SKM-1 treated with dmso at 0.1 percent for 144 hours (cell line): ENCODE measurements around the gene AMT.
A peak's percentile ranks its signal among the peaks of the same experiment; 100 is the strongest.
"Not testable (repeated sequence)": the region's sequence is repeated elsewhere in the genome, so short reads cannot be mapped to it uniquely, and the experiment has no call there.

ENCODE experiments used
- DNase-seq: peaks from one replicate; lab custom pipeline; 2025; ENCODE audit not compliant: unreplicated experiment; lab: John Stamatoyannopoulos, UW

AMT gene

GRCh38 chr3:49391310-49391709 lies 31.0 kb downstream of the AMT start:
- DNase-seq = not testable (repeated sequence)

DNA sequence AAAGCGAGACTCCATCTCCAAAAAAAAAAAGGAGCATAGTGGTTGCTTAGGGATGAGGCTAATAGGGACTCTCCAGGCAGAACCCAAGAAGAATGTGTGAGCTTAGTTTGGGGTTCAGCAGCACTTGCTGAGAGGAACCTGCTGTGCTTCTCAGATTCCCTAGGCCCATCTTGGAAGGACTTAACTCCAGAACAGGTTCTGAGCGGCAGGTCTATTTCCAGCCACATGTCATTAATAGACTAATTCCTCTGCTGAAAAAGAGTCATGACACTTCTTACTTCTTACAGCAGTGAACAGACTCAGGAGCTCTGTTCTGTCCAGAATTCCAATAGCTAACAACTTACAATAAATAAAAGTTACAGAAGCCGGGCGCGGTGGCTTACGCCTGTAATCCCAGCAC lies 33.0 kb downstream of the AMT start:
- DNase-seq = no peak

- no peak for DNase-seq
These were observed 33.9 kb downstream of the AMT start for GRCh38 chr3:49388289-49388820.

DNA sequence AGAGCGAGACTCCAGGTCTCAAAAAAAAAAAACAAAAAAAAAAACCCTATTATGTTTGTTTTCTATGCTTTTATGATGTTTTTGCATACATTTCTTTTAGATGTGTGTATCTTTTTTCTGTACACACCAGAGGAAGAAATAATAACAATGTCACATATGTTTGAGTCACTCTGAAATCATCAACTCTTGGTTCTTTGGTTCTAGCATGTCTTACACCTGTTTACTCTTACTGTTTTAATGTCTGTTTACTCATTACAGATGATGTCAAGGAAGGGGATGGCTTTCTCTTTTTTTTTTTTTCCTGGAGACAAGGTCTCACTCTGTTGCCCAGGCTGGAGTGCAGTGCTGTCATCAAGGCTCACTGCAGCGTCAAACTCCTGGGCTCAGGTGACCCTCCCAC lies 34.6 kb downstream of the AMT start:
- no peak for DNase-seq

DNA sequence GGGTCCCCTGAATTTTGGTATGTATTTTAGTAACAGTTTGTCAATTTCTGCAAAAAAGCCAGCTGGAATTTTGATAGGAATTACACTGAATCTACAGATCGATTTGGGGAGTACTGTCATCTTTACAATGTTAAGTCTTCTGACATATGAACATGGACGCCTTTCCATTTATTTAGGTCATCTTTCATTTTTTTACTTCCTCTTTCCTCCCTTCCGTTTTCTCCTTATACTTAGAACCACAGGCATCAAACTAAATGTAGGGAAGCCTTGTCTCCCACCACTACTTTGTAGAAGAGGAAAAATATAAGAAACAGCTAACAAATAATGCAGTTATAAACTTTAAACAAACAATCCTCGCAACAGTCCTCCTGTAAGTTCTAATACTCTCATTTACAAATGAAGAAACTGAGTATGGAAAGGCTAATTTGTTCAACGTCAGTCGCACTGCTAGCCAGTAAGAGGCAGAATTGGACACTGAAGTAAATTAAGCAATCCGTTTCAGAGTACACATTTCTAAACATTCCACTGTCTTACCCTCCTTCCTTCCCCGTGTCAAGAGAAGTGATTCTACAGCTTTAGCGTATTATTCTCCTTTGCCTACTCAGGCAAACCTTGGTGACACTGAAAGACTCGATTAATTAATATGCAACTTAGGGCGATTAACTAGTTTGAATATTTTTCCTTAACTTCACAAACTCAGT lies 36.1 kb downstream of the AMT start:
- peak; percentile 81 for DNase-seq

- DNase-seq = no peak
These were observed 36.7 kb downstream of the AMT start for GRCh38 chr3:49385617-49386016.

DNA sequence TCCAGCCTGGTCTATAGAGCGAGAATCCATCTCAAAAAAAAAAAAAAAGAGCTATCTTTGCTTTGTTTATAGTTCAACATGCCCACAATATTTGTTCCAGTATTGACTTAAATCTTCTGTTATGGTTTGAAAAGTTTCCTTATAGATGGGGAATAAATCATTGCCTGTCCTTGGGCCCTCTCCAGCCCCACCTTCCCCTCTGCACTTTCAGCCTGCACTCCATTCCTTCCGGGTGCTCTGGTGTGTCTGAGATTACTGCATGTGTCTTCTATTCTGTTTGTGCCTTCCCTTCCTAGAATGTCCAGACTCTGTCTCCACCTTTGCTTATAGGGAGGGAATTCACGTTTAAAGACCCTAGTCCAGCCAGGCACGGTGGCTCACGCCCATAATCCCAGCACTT lies 38.9 kb downstream of the AMT start:
- DNase-seq = no peak

DNA sequence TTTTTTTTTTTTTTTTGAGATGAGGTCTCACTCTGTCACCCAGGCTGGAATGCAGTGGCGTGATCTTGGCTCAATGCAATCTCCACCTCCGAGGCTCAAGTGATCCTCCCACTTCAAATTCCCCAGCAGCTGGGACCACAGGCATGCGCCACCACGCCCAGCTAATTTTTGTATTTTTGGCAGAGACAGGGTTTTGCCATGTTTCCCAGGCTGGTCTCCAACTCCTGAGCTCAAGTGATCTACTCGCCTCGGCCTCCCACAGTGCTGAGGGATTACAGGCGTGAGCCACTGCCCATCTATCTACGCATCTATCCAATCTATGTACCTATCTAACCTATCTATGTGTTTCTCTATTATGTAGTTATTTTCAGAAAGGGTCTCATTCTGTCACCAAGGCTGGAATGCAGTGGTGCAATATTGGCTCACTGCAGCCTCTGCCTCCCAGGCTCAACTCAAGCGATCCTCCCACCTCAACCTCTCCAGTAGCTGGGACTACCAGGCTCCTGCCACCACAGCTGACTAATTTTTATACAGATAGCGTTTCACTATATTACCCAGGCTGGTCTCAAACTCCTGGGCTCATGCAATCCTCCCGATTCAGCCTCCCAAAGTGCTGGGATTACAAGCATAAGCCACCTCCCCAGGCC lies 43.9 kb downstream of the AMT start:
- DNase-seq = no peak

- DNase-seq = peak; percentile 41
These were observed 44.8 kb downstream of the AMT start for GRCh38 chr3:49377483-49377882.

- no peak for DNase-seq
These were observed 50.3 kb downstream of the AMT start for GRCh38 chr3:49371946-49372345.

DNA sequence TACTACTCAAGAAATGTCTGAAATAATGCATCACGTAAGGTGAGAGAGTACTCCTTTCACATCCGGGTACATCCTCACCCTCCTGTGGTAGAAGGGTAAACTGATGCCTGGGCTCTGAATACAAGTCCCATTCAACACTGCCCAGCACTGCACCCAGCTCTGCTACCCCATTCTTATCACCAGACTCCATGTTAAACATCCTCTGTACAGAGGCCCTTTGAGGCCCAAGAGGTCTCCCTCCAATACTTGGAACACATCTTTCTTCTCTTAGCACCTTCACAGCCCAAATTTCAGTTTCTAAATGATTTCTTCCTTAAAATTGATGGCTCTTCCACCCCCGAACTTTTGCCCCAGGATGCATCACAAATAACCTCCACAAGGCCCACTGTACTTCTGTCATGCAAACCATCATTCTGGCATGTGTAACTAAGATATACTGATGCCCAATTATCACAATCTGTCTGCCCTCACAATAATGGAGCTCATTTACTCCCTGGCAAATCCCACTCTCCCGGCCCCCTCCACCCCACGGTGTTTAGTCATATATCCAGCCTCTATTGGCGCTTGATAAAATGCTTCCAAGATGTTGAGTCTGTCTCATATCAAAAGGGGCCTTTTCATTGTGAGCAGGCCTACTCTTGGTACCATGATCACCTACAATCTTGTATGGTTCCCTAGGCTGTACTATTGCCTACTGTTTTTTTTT lies 51.5 kb downstream of the AMT start:
- DNase-seq = no peak
